A549 (cell line): ENCODE data around the gene MDM1. TPM values are rescaled to one million over a fixed set of nuclear protein-coding genes. Genes with fewer than 3 reads are reported as not detected.

Experiments
- ATAC-seq, 2 experiments: fragments of 200-7000 bp in 1 of 2; fragments of >200 bp in 1 of 2; cut with Nextera tagmentation in 1 of 2; cut with Tn5 transposase in 1 of 2; 3 replicates each; pipeline versions ENCODE4 v1.8.0 to v1.9.1; 2018 to 2020; ENCODE audit warnings: mild to moderate bottlenecking in 1 of 2, moderate library complexity in 1 of 2
- CTCF ChIA-PET: fragments of 300-600 bp; sonication (Branson Sonifier 250); formaldehyde crosslinking; extraction: SDS; loops from one replicate; lab custom pipeline; 2021; ENCODE audit warnings: antibody characterized with exemption, inconsistent platforms; lab: Yijun Ruan, JAX
- POLR2A ChIA-PET: fragments of 350-600 bp; formaldehyde crosslinking; extraction: SDS; loops from one replicate; lab custom pipeline; 2021; ENCODE audit warnings: antibody characterized with exemption, inconsistent platforms; lab: Yijun Ruan, JAX
- DNase-seq, 2 experiments: peaks; one replicate each; pipeline versions ENCODE4 v3.0.0 to v3.0.0-alpha.2; 2011 to 2016; ENCODE audit warnings: low read depth in 1 of 2, low spot score in 1 of 2
- FAIRE-seq: peaks from 2 replicates; lab custom pipeline; 2011; peaks lifted over from hg19 to GRCh38; lab: Jason Lieb, UNC
- H3K27ac ChIP-seq, 2 experiments: fragments of >200 bp; sonication (Bioruptor Twin); formaldehyde crosslinking; 3 replicates each; pipeline ENCODE4 v1.5.1; 2016 to 2017
- H3K4me1 ChIP-seq: fragments of >200 bp; sonication (Bioruptor Twin); formaldehyde crosslinking; 3 replicates; pipeline ENCODE4 v1.6.1; 2016
- H3K4me2 ChIP-seq: fragments of >200 bp; sonication (Bioruptor Twin); formaldehyde crosslinking; 3 replicates; pipeline ENCODE4 v1.6.1; 2016
- H3K4me3 ChIP-seq: fragments of >200 bp; sonication (Bioruptor Twin); formaldehyde crosslinking; 3 replicates; pipeline ENCODE4 v1.5.1; 2016
- H3K9me3 ChIP-seq: fragments of >200 bp; sonication (Bioruptor Twin); formaldehyde crosslinking; 3 replicates; pipeline ENCODE4 v1.6.1; 2016
- HOXB13 ChIP-seq: fragments of 250-450 bp; sonication (Bioruptor Pico); IDR thresholded peaks from 2 replicates; pipeline ENCODE4 v1.5.0; 2020; ENCODE audit warnings: low read depth, mild to moderate bottlenecking, moderate library complexity
- JUN ChIP-seq, 2 experiments: fragments of >200 bp; sonication (Bioruptor Twin); formaldehyde crosslinking; IDR thresholded peaks; 2 replicates in 1 of 2; 3 replicates in 1 of 2; pipeline ENCODE4 v1.6.1; 2016 to 2017
- MAFK ChIP-seq: fragments of 450-650 bp; IDR thresholded peaks from 2 replicates; pipeline ENCODE4 v1.6.1; 2014; ENCODE audit not compliant: partially characterized antibody
- MYC ChIP-seq: IDR thresholded peaks from 2 replicates; pipeline ENCODE4 v1.6.1; 2012; ENCODE audit warnings: mild to moderate bottlenecking, inconsistent platforms, low read length, improper control_type of control experiment, borderline replicate concordance
- NPAS2 ChIP-seq: fragments of 250-450 bp; sonication (Bioruptor Pico); IDR thresholded peaks from 2 replicates; pipeline ENCODE4 v1.8.0; 2022; ENCODE audit warnings: mild to moderate bottlenecking, moderate library complexity, borderline replicate concordance
- PHF8 ChIP-seq: fragments of 200-600 bp; sonication (generic); IDR thresholded peaks from 2 replicates; pipeline ENCODE4 v1.6.1; 2016; ENCODE audit warnings: low read depth, mild to moderate bottlenecking, antibody characterized with exemption, moderate library complexity, borderline replicate concordance
- POLR2A ChIP-seq: IDR thresholded peaks from 2 replicates; pipeline ENCODE4 v1.6.1; 2012; ENCODE audit warnings: mild to moderate bottlenecking, low read length
- RFX5 ChIP-seq: fragments of 450-650 bp; IDR thresholded peaks from 2 replicates; pipeline ENCODE4 v1.7.1; 2014; ENCODE audit warnings: antibody characterized with exemption, mild to moderate bottlenecking, moderate library complexity
- RNF2 ChIP-seq: fragments of 200-600 bp; sonication (generic); IDR thresholded peaks from 2 replicates; pipeline ENCODE4 v1.6.1; 2016; ENCODE audit warnings: low read depth, mild to moderate bottlenecking, antibody characterized with exemption, moderate library complexity, borderline replicate concordance
- SMC3 ChIP-seq: fragments of >200 bp; sonication (Bioruptor Twin); formaldehyde crosslinking; IDR thresholded peaks from 3 replicates; pipeline ENCODE4 v1.6.1; 2018; ENCODE audit warnings: inconsistent platforms
- WGBS: methylation state at CpG from one replicate; pipeline ENCODE4 v1.1.6; 2017; ENCODE audit errors: missing lambda C conversion rate; 5-methylcytosine and 5-hydroxymethylcytosine counted together
- polyA minus RNA-seq: library from RNA; depleted of rRNA, polyadenylated mRNA; stranded (reverse); fragments of >200 nt; gene quantifications from 2 replicates; pipeline ENCODE4 v1.2.3, GENCODE V29; 2011; rRNA and poly(A)+ RNA removed
- polyA plus RNA-seq, 4 experiments: library from polyadenylated mRNA; depleted of rRNA in 3 of 4; stranded (reverse); fragments of >200 nt; fragmentation: RNase III in 1 of 4; extraction: RNeasy Plus Mini Kit Qiagen cat#74134 plus additional on column Dnase treatment in 1 of 4; gene quantifications; 2 replicates in 3 of 4; 3 replicates in 1 of 4; pipeline ENCODE4 v1.2.3, GENCODE V29; 2011 to 2017
- TF ChIP-seq, protein P1 (sequence below): fragments of 200-600 bp; sonication (generic); IDR thresholded peaks from 2 replicates; pipeline ENCODE4 v1.6.1; 2016; ENCODE audit warnings: antibody characterized with exemption, mild to moderate bottlenecking, moderate library complexity
- TF ChIP-seq, protein P2 (sequence below): fragments of >200 bp; sonication (Bioruptor Twin); formaldehyde crosslinking; IDR thresholded peaks from 3 replicates; pipeline ENCODE4 v1.6.1; 2016
- TF ChIP-seq, protein P3 (sequence below): IDR thresholded peaks from 2 replicates; pipeline ENCODE4 v1.6.1; 2012; ENCODE audit warnings: low read depth, borderline replicate concordance
- TF ChIP-seq, protein P4 (sequence below): IDR thresholded peaks from 2 replicates; pipeline ENCODE4 v1.6.1; 2012
- TF ChIP-seq, protein P5 (sequence below): IDR thresholded peaks from 2 replicates; pipeline ENCODE4 v1.6.1; 2012

Gene MDM1, protein sequence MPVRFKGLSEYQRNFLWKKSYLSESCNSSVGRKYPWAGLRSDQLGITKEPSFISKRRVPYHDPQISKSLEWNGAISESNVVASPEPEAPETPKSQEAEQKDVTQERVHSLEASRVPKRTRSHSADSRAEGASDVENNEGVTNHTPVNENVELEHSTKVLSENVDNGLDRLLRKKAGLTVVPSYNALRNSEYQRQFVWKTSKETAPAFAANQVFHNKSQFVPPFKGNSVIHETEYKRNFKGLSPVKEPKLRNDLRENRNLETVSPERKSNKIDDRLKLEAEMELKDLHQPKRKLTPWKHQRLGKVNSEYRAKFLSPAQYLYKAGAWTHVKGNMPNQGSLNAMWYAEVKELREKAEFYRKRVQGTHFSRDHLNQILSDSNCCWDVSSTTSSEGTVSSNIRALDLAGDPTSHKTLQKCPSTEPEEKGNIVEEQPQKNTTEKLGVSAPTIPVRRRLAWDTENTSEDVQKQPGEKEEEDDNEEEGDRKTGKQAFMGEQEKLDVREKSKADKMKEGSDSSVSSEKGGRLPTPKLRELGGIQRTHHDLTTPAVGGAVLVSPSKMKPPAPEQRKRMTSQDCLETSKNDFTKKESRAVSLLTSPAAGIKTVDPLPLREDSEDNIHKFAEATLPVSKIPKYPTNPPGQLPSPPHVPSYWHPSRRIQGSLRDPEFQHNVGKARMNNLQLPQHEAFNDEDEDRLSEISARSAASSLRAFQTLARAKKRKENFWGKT
- polyA plus RNA-seq (2011; rRNA removed) = 17.5 and 24.5 TPM in 2 replicates
- polyA plus RNA-seq (2012; cell fraction: cytosol; rRNA removed) = 4.4 and 4.5 TPM in 2 replicates
- polyA plus RNA-seq (2012; cell fraction: nucleus; rRNA removed) = 7.3 and 10.8 TPM in 2 replicates
- polyA plus RNA-seq (2017; fragmentation: RNase III; extraction: RNeasy Plus Mini Kit Qiagen cat#74134 plus additional on column Dnase treatment) = 10.4 to 12.5 TPM (median 11.0 TPM) in 3 replicates
- 5.9 and 6.5 TPM in 2 replicates for polyA minus RNA-seq

DNA sequence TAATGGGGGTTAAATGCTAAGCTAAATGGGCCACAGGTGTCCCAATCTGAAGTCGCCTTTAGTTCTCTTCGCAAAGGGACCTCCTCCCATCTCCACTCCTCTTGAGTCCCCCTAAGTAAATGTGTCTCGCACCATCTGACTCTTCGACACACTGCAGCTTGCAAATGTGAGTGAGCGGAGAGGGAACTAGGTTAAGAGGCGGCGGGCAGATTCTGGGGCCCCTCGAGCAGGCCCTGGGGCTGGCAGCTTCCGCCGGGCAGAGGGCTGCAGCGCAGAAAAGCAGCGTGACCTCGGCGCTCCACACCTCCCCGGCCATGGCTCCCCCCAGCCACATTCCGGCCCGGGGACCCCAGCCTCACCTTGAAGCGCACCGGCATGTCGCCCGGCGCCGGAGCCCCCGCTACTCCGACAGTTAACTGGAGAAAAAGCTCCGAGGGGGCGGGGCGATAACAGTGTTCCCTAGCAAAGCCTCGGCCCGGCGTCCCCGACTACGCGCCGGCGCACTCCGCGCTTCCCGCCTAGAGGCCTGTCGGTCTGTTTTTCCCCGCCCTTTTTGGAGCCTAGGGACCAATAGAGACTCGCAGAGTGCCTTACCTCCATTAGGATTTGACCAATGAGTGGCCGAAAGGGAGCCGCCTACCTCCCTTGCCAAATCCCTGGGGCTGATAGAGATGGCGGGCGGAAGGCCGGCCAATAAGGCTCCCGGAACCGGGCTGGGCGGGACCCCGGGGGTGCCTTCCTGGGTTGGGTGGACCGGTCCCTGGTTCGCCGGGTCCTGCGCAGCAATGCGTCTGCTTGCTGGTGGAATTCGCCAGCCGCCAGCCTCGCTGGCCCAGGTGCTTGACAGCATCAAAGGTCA lies at the start of gene MDM1:
MDM1 (minus strand) TSS at position 494 of the 859 bp plus-strand sequence; CDS start at position 377, 117 bp downstream.
- FAIRE-seq = no peak
- peaks cover 19% of the 10 kb centered on the region for H3K4me1 ChIP-seq
- POLR2A ChIA-PET = interaction anchor here (1.1 kb wide), 1 partner anchor 476 kb away, joined by 4 read pairs; the partner anchor contains the start of gene MDM2

DNA sequence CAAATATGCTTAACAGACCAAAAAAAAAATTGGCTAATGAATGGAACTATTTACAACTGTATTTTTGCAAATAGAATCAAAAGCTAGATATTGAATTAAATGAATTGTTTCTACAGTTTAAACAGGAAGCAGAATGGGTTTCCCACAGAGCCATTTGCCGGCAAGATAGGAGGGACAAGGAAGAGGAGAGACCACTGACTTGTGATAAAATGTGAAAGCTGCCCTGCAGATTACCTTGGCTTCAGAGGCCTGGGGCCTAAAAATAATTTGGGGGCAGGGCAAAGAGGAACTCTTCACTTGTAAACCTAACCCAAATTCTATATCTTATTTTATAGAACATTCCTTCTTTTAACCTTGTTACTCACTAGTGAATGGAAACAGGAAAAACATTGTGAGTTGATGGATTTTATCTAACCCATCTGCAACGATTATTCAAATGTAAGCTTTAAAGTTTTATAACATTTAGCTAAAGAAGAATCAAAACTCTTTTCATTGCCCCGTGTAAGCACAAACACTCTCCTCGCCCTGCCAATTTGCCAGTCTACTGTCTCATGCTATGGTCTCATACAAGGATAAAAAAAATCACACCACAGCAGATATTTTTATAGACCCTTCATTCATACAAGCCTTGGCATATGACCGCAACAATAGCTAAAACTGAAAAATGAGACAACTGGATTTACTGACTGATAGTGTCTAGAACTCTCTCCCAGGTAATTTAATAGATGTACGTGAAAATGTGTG lies 49.5 kb upstream of the MDM1 start:
- no peaks in the 10 kb centered on the region for H3K9me3 ChIP-seq
- 83% methylated on average over 6 of the region's 6 CpGs for WGBS
- DNase-seq = no peak
- CTCF ChIA-PET = interaction anchor here (0.9 kb wide), 1 partner anchor 9 kb away, joined by 3 read pairs; no protein-coding TSS in a partner anchor
- H3K27ac ChIP-seq = no peak overlapping the region
- H3K4me3 ChIP-seq = no peak overlapping the region
- POLR2A ChIA-PET = no interaction called here
- ATAC-seq = no peak
- H3K4me1 ChIP-seq = peaks cover 12% of the 10 kb centered on the region
- no peak for FAIRE-seq
- no peak overlapping the region for H3K4me2 ChIP-seq
- TF ChIP-seq MAFK (no peak), SMC3 (no peak), HOXB13 (CRISPR knock-in tag) (no peak), NPAS2 (CRISPR knock-in tag) (no peak)
- TF ChIP-seq, protein P1, sequence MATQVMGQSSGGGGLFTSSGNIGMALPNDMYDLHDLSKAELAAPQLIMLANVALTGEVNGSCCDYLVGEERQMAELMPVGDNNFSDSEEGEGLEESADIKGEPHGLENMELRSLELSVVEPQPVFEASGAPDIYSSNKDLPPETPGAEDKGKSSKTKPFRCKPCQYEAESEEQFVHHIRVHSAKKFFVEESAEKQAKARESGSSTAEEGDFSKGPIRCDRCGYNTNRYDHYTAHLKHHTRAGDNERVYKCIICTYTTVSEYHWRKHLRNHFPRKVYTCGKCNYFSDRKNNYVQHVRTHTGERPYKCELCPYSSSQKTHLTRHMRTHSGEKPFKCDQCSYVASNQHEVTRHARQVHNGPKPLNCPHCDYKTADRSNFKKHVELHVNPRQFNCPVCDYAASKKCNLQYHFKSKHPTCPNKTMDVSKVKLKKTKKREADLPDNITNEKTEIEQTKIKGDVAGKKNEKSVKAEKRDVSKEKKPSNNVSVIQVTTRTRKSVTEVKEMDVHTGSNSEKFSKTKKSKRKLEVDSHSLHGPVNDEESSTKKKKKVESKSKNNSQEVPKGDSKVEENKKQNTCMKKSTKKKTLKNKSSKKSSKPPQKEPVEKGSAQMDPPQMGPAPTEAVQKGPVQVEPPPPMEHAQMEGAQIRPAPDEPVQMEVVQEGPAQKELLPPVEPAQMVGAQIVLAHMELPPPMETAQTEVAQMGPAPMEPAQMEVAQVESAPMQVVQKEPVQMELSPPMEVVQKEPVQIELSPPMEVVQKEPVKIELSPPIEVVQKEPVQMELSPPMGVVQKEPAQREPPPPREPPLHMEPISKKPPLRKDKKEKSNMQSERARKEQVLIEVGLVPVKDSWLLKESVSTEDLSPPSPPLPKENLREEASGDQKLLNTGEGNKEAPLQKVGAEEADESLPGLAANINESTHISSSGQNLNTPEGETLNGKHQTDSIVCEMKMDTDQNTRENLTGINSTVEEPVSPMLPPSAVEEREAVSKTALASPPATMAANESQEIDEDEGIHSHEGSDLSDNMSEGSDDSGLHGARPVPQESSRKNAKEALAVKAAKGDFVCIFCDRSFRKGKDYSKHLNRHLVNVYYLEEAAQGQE = no peak
- TF ChIP-seq, all 56 proteins: peak for 0

More for the DNA sequence above, at the start of gene MDM1:
- ATAC-seq = peak; percentile 99
- H3K9me3 ChIP-seq = no peaks in the 10 kb centered on the region
- H3K4me3 ChIP-seq = peak within 1 kb of the TSS; percentile 85
- WGBS = 2% methylated on average over 38 of the region's 59 CpGs
- H3K4me2 ChIP-seq = peak within 1 kb of the TSS; percentile 97
- CTCF ChIA-PET = interaction anchor here (1.4 kb wide), 1 partner anchor 14 kb away, joined by 10 read pairs; no protein-coding TSS in a partner anchor
- H3K27ac ChIP-seq = peak within 1 kb of the TSS; percentile 79 to 89
- TF ChIP-seq RNF2 (no peak), JUN (IDR thresholded peaks at IDR 0.05) (peak; percentile 46 to 50; a peak in 2 of 5 replicates), MYC (0 out of 2 replicates have a peak, but pooled peaks have one; percentile 40), POLR2A (peak; percentile 88), PHF8 (peak; percentile 21; the same call in 1 of the 2 replicates), RFX5 (peak; percentile 32; the same call in 1 of the 2 replicates)
- TF ChIP-seq, protein P2, sequence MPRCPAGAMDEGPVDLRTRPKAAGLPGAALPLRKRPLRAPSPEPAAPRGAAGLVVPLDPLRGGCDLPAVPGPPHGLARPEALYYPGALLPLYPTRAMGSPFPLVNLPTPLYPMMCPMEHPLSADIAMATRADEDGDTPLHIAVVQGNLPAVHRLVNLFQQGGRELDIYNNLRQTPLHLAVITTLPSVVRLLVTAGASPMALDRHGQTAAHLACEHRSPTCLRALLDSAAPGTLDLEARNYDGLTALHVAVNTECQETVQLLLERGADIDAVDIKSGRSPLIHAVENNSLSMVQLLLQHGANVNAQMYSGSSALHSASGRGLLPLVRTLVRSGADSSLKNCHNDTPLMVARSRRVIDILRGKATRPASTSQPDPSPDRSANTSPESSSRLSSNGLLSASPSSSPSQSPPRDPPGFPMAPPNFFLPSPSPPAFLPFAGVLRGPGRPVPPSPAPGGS = peak; percentile 66; the same call in 1 of the 3 replicates
- TF ChIP-seq, protein P3, sequence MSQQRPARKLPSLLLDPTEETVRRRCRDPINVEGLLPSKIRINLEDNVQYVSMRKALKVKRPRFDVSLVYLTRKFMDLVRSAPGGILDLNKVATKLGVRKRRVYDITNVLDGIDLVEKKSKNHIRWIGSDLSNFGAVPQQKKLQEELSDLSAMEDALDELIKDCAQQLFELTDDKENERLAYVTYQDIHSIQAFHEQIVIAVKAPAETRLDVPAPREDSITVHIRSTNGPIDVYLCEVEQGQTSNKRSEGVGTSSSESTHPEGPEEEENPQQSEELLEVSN = peak; percentile 81; the same call in 1 of the 2 replicates
- TF ChIP-seq, protein P4, sequence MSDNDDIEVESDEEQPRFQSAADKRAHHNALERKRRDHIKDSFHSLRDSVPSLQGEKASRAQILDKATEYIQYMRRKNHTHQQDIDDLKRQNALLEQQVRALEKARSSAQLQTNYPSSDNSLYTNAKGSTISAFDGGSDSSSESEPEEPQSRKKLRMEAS = peak; percentile 45
- TF ChIP-seq, protein P5, sequence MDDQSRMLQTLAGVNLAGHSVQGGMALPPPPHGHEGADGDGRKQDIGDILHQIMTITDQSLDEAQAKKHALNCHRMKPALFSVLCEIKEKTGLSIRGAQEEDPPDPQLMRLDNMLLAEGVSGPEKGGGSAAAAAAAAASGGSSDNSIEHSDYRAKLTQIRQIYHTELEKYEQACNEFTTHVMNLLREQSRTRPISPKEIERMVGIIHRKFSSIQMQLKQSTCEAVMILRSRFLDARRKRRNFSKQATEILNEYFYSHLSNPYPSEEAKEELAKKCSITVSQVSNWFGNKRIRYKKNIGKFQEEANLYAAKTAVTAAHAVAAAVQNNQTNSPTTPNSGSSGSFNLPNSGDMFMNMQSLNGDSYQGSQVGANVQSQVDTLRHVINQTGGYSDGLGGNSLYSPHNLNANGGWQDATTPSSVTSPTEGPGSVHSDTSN = no peak
- TF ChIP-seq, all 56 proteins: peak for 8
- DNase-seq = peak; percentile 97
